Measurements from ENCODE around the gene TOM1.

The TOM1 gene

GRCh38 chr22:35307372-35307771, 7.7 kb downstream of the TOM1 start:
- no peak for DNase-seq (ENCODE audit: low read depth)

DNA sequence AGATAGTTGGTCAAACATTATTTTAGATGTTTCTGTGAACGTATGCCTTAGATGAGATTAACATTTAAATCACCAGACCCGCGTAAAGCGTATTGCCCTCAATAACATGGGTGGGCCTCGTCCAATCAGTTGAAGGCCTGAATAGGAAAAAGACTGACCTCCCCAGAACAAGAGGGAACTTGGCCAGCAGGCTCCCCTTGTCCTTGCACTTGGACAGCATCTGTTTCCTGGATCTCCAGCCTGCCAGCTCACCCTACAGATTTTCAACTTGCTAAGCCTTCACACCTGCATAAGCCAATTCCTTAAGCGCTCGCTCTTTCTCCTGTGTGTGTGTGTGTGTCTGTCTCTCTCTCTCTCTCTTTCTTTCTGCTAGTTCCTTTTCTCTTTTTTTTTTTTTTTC, 8.2 kb downstream of the TOM1 start:
- no peak for DNase-seq (ENCODE audit: low read depth)

GRCh38 chr22:35308480-35309021, 8.9 kb downstream of the TOM1 start:
- DNase-seq (ENCODE audit: low read depth) = no peak

GRCh38 chr22:35310556-35311550, 11.2 kb downstream of the TOM1 start:
- DNase-seq (ENCODE audit: low read depth) = no peak

DNA sequence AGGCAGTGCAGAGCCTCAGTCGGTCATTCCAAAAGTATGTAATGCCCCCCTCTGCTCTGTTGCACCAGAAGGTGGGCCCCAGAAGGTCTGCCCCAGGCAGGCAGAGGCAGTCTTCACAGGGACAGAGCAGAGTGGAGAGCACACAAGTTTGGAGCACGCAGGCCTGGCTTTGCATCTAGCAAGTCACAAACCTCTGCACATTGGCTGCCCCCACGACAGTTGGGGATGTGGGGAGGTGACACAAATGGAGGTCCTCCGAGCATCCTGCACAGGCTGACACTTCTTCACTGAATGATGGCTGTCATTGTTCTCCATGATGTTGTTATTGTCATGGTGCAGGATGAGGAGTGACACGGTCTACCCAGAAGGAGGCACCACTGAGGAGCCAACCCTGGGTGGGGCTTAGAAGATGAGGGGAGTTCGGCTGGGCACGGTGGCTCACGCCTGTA, 11.9 kb downstream of the TOM1 start:
- no peak for DNase-seq (ENCODE audit: low read depth)

DNA sequence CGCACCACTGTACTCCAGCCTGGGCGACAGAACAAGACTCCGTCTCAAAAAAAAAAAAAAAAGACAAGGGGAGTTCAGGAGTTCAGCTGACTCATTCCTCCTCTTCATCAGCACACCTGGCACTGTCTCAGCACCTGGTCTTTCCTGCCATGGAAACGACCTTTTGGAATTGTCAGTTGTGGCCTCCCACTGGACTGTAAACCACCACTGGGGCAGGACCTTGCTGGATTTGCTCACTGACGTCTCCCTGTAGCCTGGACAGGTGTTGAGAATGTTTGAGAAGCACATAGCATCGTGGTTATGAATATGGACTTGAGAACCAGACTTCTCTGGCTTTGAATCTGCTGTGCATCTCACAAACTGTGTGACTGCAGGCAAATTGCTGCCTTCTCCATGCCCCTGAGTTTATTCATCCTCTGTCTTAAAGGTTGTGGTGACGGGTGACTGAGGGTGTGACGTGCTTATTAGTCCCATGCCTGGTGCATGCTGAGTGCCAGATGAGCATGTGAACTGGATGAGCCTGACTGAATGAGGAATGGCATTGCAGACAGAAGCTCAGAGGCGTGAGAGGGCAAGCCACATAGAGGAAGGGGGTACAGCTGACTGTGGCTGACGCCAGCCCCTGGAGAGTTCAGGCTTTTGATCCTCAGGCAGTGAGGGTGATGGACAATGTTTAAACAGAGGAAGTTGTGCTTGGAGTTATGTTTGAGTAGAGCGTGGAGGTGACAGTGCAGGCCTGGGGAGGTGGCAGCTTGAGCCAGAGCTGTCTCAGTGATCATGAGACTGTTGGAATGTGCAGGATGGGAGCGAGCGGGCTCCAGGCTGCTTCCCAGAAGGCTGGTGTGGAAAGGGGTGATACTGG, 12.7 kb downstream of the TOM1 start:
- peak; percentile 63 for DNase-seq (ENCODE audit: low read depth)

GRCh38 chr22:35313311-35314121, 13.8 kb downstream of the TOM1 start:
- peak; percentile 80 for DNase-seq (ENCODE audit: low read depth)

GRCh38 chr22:35314161-35314942, 14.7 kb downstream of the TOM1 start:
- DNase-seq (ENCODE audit: low read depth) = no peak

DNA sequence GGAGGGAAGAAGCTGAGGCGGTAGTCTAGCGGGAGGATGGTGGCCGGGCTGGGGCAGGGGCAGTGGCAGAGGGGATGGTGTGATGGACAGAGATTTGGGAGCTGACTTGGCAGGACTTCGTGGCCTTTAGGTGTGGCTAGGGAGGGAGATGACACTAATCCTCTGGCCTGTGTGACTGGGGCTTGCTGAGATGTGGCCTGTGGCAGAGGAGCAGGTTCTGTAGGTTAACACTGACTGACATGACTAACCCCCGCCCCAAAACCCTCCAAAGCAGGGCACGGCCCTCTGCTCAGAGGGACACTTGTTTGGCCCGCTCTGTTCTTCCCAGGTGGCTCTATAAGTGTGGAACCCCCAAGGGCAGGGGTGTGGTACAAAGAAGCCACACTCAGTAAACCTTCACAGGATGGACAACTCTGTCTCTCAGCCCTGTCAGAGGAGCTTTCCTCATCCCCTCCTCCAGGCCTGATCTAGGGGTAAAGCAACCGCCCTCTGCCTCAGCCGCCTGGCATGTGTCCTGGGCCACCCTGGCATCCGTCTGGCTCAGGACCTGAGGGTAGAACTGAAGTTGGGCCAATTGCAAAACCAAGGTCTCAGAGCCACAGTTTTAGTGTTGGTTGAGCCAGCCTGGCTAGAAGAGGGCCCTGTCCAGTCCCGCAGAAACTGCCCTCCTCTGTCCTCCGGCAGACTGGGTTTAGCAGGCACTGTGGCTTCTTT, 15.6 kb downstream of the TOM1 start:
- no peak for DNase-seq (ENCODE audit: low read depth)

- no peak for DNase-seq (ENCODE audit: low read depth)
Observed at GRCh38 chr22:35315855-35316745, 16.4 kb downstream of the TOM1 start.

- no peak for DNase-seq (ENCODE audit: low read depth)
Observed at GRCh38 chr22:35316751-35317150, 17.1 kb downstream of the TOM1 start.

DNA sequence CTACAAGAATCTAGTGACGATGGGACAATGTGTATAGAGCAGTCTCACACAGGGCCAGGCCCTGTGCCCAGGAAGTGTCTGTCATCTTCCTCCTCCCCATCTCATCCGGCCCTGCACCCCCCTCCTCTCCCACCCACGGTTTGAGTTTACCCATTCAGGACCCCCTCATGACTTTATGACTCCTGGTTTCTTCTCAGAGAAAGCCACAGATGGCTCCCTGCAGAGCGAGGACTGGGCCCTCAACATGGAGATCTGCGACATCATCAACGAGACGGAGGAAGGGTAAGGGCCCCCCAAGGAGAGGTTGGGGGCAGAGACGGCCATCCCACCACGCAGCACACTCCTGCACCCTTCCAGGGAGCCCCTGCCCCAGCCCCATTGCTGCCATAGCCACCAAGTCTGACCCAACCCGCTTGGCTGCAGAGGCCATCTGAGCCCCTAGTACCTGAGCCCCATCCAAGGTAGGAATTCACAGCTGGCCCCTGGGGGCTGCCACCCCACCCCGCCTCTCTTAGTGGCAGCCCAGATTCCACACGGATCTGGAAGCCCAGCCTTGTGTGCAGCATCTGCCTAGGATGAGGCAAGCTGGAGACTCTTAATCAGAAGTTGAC, 18.1 kb downstream of the TOM1 start:
- DNase-seq (ENCODE audit: low read depth) = no peak

DNA sequence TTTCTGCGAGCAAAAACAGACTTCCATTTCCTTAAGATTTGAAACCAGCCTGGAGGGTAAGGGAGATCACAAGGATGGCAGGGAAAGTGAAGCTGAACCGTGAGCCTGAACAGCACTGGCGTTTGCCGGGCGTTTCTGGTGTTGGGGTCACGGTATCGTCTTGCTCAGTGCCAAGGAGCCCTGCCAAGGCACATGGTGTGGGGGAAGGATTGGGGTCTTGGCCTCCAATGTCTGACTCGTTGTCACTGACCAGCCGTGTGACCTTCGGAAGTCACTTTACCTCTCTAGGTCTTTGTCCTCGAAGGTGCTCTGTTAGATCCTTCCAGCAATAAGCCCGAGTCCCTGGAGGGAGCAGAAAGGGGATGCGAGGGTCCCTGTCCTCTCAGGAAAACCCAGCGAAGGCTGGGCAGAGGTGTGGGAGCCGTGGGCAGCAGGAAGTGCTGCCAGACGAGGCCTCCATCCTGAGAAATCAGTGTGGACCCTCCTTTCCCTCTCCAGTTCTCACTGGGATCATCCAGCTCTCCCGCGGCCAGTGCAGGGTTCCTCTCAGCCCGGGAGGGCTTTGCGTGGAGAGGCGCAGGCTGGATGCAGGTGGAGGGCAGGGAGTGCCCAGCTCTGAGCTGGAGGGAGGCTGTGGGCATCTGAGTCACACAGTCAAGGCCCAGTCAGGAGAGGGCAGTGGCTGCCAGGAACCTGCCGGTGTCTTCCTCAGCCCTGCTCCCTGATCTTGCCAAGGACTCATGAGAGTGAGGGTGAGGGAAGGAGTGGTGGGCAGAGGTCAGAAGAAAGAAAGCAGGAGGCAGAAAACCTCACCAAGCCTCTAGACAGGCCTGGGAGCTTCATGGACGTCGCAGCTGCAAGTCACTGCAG, 18.9 kb downstream of the TOM1 start:
- no peak for DNase-seq (ENCODE audit: low read depth)

GRCh38 chr22:35319244-35319985, 19.7 kb downstream of the TOM1 start:
- no peak for DNase-seq (ENCODE audit: low read depth)

GRCh38 chr22:35322126-35322525, 22.4 kb downstream of the TOM1 start:
- no peak for DNase-seq (ENCODE audit: low read depth)

GRCh38 chr22:35322893-35323292, 23.2 kb downstream of the TOM1 start:
- DNase-seq (ENCODE audit: low read depth) = no peak

GRCh38 chr22:35323305-35323704, 23.6 kb downstream of the TOM1 start:
- DNase-seq (ENCODE audit: low read depth) = no peak
